Stimulated activated CD4-positive, alpha-beta T cell treated with anti-CD3 and anti-CD28 coated beads, Interleukin-1b, Interleukin-23, amount 100 ng/mL, for 48 hours (primary cell): ENCODE measurements around the gene RAI1.

Experiments
- DNase-seq: peaks from one replicate; pipeline ENCODE4 v3.0.0-alpha.2; 2020

The RAI1 gene

GRCh38 chr17:17770632-17771044, 89.4 kb downstream of the RAI1 start:
- DNase-seq: no peak

GRCh38 chr17:17771498-17772201, 90.4 kb downstream of the RAI1 start:
- DNase-seq: no peak

- no peak for DNase-seq
Observed at GRCh38 chr17:17772231-17772630, 91.0 kb downstream of the RAI1 start.

GRCh38 chr17:17774009-17774881, 93.0 kb downstream of the RAI1 start:
- DNase-seq: peak; percentile 26

- DNase-seq: no peak
Observed at GRCh38 chr17:17776889-17777288, 95.6 kb downstream of the RAI1 start.

GRCh38 chr17:17778308-17779014, 97.2 kb downstream of the RAI1 start:
- DNase-seq: no peak

- no peak for DNase-seq
Observed at GRCh38 chr17:17779015-17779611, 97.9 kb downstream of the RAI1 start.

GRCh38 chr17:17780922-17781590, 99.8 kb downstream of the RAI1 start:
- DNase-seq: no peak

- no peak for DNase-seq
Observed at GRCh38 chr17:17781591-17782496, 100.6 kb downstream of the RAI1 start.

- no peak for DNase-seq
Observed at GRCh38 chr17:17782523-17783115, 101.4 kb downstream of the RAI1 start.

- peak; percentile 24 for DNase-seq
Observed at GRCh38 chr17:17783116-17783824, 102.0 kb downstream of the RAI1 start.

GRCh38 chr17:17783825-17784656, 102.8 kb downstream of the RAI1 start:
- DNase-seq: no peak

GRCh38 chr17:17784657-17785267, 103.5 kb downstream of the RAI1 start:
- DNase-seq: no peak

GRCh38 chr17:17785407-17785806, 104.1 kb downstream of the RAI1 start:
- DNase-seq: no peak

GRCh38 chr17:17786998-17787397, 105.7 kb downstream of the RAI1 start:
- DNase-seq: no peak

- DNase-seq: no peak
Observed at GRCh38 chr17:17787568-17787967, 106.3 kb downstream of the RAI1 start.

GRCh38 chr17:17788967-17789366, 107.7 kb downstream of the RAI1 start:
- no peak for DNase-seq

- no peak for DNase-seq
Observed at GRCh38 chr17:17789410-17789809, 108.2 kb downstream of the RAI1 start.
